Motor neuron (in vitro differentiated cells): ENCODE measurements around the gene PUM1. TPM values are rescaled to one million over a fixed set of nuclear protein-coding genes. Genes with fewer than 3 reads are reported as not detected.
A peak's percentile ranks its signal among the peaks of the same experiment; 100 is the strongest.
"Not testable (repeated sequence)": the region's sequence is repeated elsewhere in the genome, so short reads cannot be mapped to it uniquely, and the experiment has no call there.

Experiments used
- ATAC-seq, 8 experiments: fragments of 200-7000 bp; cut with Tn5 transposase; replicated peaks in 6 of 8; 2 replicates each; pipeline ENCODE4 v1.8.0; 2021; ENCODE audit warnings: mild to moderate bottlenecking in 8 of 8, moderate library complexity in 8 of 8
- H3K27ac ChIP-seq, 2 donors: fragments of 250-450 bp; sonication (Bioruptor Pico); 2 replicates each; pipeline ENCODE4 v1.9.0; 2021; ENCODE audit warnings: antibody characterized with exemption in 2 of 2, mild to moderate bottlenecking in 2 of 2, moderate library complexity in 1 of 2
- H3K4me1 ChIP-seq, 2 donors: fragments of 250-450 bp; sonication (Bioruptor Pico); replicated peaks in 1 of 2; 2 replicates each; pipeline ENCODE4 v1.6.1; 2021; ENCODE audit warnings: antibody characterized with exemption in 2 of 2, mild to moderate bottlenecking in 2 of 2, moderate library complexity in 1 of 2
- H3K4me3 ChIP-seq, 5 donors: fragments of 250-450 bp; sonication (Bioruptor Pico); 2 replicates each; pipeline ENCODE4 v1.9.0; 2021; ENCODE audit warnings: antibody characterized with exemption in 5 of 5, mild to moderate bottlenecking in 5 of 5, moderate library complexity in 4 of 5
- WGBS, 10 experiments: fragments of 450-650 bp; shearing (Covaris generic); methylation state at CpG; one replicate each; pipeline ENCODE4 v1.0.0; 2022; 5-methylcytosine and 5-hydroxymethylcytosine counted together
- in situ Hi-C, 9 experiments: fragments of 400-800 bp; cut with MboI; loops; one replicate each; pipeline ENCODE4 v1.15.0; 2021; ENCODE audit warnings: low sequenced_read_pairs in 9 of 9, low pct_unique_long_range_greater_than_20kb in 2 of 9; ENCODE audit not compliant: unreplicated experiment in 9 of 9
- total RNA-seq, 8 experiments: library from RNA; unstranded; fragments of 300-600 nt; gene quantifications; 2 replicates each; pipeline versions ENCODE4 v1.2.3 to v1.2.4, GENCODE V29; 2022

The PUM1 gene
- total RNA-seq, 8 experiments from 2014 or later = 62.3 to 123 (median 87.5) TPM

- WGBS, 10 experiments = 70 to 100% (median 90%) methylated on average over 1 to 5 of the region's 5 CpGs
- in situ Hi-C loops = no loop called here
- peaks cover 0 to 2% of the 10 kb centered on the region in 2 donors for H3K4me1 ChIP-seq
- no peak overlapping the region for H3K4me3 ChIP-seq
- H3K27ac ChIP-seq = no peak overlapping the region
- ATAC-seq = peak in 2 of 8 experiments; percentile 29 to 47
These were observed 88.4 kb downstream of the PUM1 start for GRCh38 chr1:30977105-30977504.

GRCh38 chr1:30976143-30976542, 89.4 kb downstream of the PUM1 start:
- 12 to 100% (median 91%) methylated on average over 1 to 2 of the region's 2 CpGs for WGBS, 10 experiments
- Histone ChIP-seq H3K4me3 (no peak overlapping the region), H3K27ac (no peak overlapping the region), H3K4me1 (peaks cover 0 to 2% of the 10 kb centered on the region in 2 donors)
- in situ Hi-C loops = no loop called here
- ATAC-seq = peak in 1 of 8 experiments; percentile 31

- in situ Hi-C loops = no loop called here
- Histone ChIP-seq H3K4me3 (no peak overlapping the region), H3K4me1 (peaks cover 0 to 2% of the 10 kb centered on the region in 2 donors), H3K27ac (no peak overlapping the region)
- ATAC-seq = no peak
- WGBS, 10 experiments = 92 to 100% (median 94%) methylated on average over 1 to 3 of the region's 3 CpGs
These were observed 90.3 kb downstream of the PUM1 start for GRCh38 chr1:30975217-30975616.

GRCh38 chr1:30974536-30974935, 91.0 kb downstream of the PUM1 start:
- Histone ChIP-seq H3K4me1 (peaks cover 0 to 2% of the 10 kb centered on the region in 2 donors), H3K27ac (no peak overlapping the region), H3K4me3 (no peak overlapping the region)
- in situ Hi-C loops = no loop called here
- ATAC-seq = peak in 3 of 8 experiments; percentile 37 to 53 (median 48)
- WGBS, 10 experiments = 73 to 100% (median 92%) methylated on average over 2 to 4 of the region's 4 CpGs; no CpG with 5 or more reads in 2 of the 10 experiments

- in situ Hi-C loops, H3K27ac ChIP-seq, H3K4me1 ChIP-seq, H3K4me3 ChIP-seq: not testable (repeated sequence)
- ATAC-seq = peak in 1 of 8 experiments; percentile 22
- WGBS, 10 experiments = 70 to 100% (median 87%) methylated on average over 1 to 3 of the region's 4 CpGs; no CpG with 5 or more reads in 4 of the 10 experiments
These were observed 93.2 kb downstream of the PUM1 start for GRCh38 chr1:30972349-30972748.

- 71 to 100% (median 90%) methylated on average over 2 of the region's 2 CpGs for WGBS, 10 experiments
- H3K4me3 ChIP-seq = no peak overlapping the region
- in situ Hi-C loops = no loop called here
- ATAC-seq = no peak
- peaks cover 6 to 13% of the 10 kb centered on the region in 2 donors for H3K4me1 ChIP-seq
- H3K27ac ChIP-seq = no peak overlapping the region
These were observed 94.0 kb downstream of the PUM1 start for GRCh38 chr1:30971496-30971895.

GRCh38 chr1:30969903-30970302, 95.6 kb downstream of the PUM1 start:
- peaks cover 6 to 13% of the 10 kb centered on the region in 2 donors for H3K4me1 ChIP-seq
- no peak overlapping the region for H3K27ac ChIP-seq
- in situ Hi-C loops = no loop called here
- no peak overlapping the region for H3K4me3 ChIP-seq
- no peak for ATAC-seq

- no peak overlapping the region for H3K4me3 ChIP-seq
- ATAC-seq = no peak
- in situ Hi-C loops = no loop called here
- H3K4me1 ChIP-seq = peaks cover 4 to 13% of the 10 kb centered on the region in 2 donors
- WGBS, 10 experiments = 78 to 100% (median 95%) methylated on average over 1 to 8 of the region's 8 CpGs
- H3K27ac ChIP-seq = no peak overlapping the region
These were observed 97.1 kb downstream of the PUM1 start for GRCh38 chr1:30968220-30968971.

- ATAC-seq = peak; percentile 35 to 78 (median 51)
- in situ Hi-C loops = no loop called here
- WGBS, 10 experiments = 79 to 98% (median 88%) methylated on average over 2 to 7 of the region's 8 CpGs; no CpG with 5 or more reads in 2 of the 10 experiments
- peaks cover 4 to 13% of the 10 kb centered on the region in 2 donors for H3K4me1 ChIP-seq
- no peak overlapping the region for H3K4me3 ChIP-seq
- H3K27ac ChIP-seq = no peak overlapping the region
These were observed 98.7 kb downstream of the PUM1 start for GRCh38 chr1:30966690-30967369.

- no peak for ATAC-seq
- WGBS, 10 experiments = 83 to 100% (median 94%) methylated on average over 1 to 8 of the region's 8 CpGs
- H3K4me3 ChIP-seq = no peak overlapping the region
- peaks cover 4 to 13% of the 10 kb centered on the region in 2 donors for H3K4me1 ChIP-seq
- H3K27ac ChIP-seq = no peak overlapping the region
- in situ Hi-C loops = no loop called here
These were observed 99.5 kb downstream of the PUM1 start for GRCh38 chr1:30965924-30966599.

GRCh38 chr1:30964706-30965105, 100.8 kb downstream of the PUM1 start:
- H3K27ac ChIP-seq = no peak overlapping the region
- no peak overlapping the region for H3K4me3 ChIP-seq
- WGBS, 10 experiments = 75 to 100% (median 90%) methylated on average over 1 to 7 of the region's 7 CpGs
- in situ Hi-C loops = no loop called here
- peaks cover 4 to 13% of the 10 kb centered on the region in 2 donors for H3K4me1 ChIP-seq
- ATAC-seq = no peak

- 63 to 100% (median 87%) methylated on average over 1 to 6 of the region's 6 CpGs for WGBS, 10 experiments
- in situ Hi-C loops = no loop called here
- peak in 1 of 8 experiments; percentile 35 for ATAC-seq
- Histone ChIP-seq H3K27ac (no peak overlapping the region), H3K4me1 (peaks cover 4 to 13% of the 10 kb centered on the region in 2 donors), H3K4me3 (no peak overlapping the region)
These were observed 102.7 kb downstream of the PUM1 start for GRCh38 chr1:30962609-30963508.
